CMK (cell line): Measurements from ENCODE around the gene DNAJC5G.
"Not testable (repeated sequence)": the region's sequence is repeated elsewhere in the genome, so short reads cannot be mapped to it uniquely, and the experiment has no call there.

Experiments used
- DNase-seq: peaks from one replicate; pipeline ENCODE4 v3.0.0-alpha.2; 2010; ENCODE audit warnings: low read depth

The DNAJC5G gene

DNA sequence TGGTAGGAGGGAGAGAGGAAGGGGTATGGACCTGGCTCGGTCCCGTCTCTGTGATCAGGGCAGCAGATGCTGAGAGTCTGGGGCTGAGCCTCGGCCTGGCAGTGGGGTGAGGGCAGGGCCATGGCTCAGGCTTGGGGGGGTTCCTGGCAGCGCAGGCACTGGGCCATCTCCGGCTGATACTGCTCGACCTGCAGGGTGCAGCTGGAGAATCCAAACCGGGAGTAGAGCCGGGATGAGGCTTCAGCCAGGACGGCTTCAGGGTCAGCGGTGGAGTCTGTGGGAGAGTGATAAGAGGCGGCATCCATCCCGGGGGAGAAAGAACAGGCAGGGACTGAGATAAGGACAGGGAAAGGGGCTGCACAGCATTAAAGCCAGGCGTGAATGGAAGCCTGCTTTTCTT lies 20.0 kb upstream of the DNAJC5G start:
- no peak for DNase-seq

DNA sequence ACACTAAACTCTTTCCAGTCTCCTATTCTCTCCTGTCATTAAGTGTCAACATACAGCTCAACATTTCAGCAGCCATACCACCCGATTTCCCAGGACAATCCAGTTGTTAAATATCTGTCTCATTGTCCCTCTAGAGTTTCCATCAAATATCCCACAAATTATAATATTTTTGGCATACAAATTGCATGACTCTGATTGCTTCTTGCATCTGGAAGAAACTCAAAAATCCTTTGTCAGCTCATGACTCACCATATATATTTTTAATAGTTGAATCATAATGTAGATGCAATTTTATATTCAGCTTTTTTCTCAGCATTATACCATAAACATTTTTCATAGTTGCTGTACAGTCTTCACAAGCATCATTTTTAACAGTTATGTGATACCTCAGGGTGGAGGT lies 19.6 kb upstream of the DNAJC5G start:
- no peak for DNase-seq

DNA sequence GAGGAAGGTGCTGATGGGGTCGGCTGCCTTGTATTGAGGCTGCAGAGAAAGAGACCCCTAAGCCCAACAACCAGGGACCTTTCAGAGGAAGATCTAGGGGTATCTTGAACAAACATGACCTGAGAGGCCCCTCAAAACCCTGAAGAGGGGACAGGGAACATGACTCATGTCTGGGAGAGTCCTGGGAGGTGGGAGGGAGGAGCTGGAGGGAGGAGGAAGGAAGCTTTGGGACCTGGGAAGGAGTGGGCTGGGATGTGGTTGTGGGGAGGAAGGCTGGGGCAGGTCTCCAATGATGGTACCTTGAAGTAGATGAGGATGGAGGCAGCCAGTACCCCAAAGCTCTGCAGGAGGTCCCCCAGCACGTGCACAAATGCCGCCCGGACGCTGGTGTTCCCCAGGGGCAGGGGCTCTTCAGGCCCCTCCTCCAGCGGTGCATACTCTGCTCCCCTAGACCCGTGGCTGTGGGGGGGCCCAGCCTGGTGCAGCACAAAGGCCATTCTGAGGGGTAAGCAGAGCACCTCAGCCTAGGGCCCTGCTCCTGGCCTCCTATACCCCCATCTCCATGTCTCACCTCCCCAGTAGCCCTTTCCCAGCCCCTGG lies 18.3 kb upstream of the DNAJC5G start:
- no peak for DNase-seq

DNA sequence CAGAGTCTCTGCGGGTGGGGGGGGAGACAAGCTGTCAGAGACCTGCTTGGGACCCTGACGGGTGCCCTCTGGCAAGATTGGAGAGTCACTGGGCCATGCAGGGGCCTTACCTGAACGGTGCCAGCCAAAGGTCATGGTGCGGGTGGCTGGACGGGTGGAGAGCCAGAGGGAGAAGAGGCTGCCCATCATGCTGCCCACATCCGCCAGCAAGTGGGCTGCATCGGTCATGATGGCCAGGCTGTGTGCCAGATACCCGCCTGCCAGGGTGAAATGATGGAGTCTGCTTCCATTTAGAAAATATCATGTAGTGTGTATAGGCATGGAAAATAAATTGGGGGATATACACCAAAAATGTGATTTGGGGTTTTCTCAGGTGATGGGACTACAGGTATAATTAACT lies 17.2 kb upstream of the DNAJC5G start:
- DNase-seq: no peak

DNA sequence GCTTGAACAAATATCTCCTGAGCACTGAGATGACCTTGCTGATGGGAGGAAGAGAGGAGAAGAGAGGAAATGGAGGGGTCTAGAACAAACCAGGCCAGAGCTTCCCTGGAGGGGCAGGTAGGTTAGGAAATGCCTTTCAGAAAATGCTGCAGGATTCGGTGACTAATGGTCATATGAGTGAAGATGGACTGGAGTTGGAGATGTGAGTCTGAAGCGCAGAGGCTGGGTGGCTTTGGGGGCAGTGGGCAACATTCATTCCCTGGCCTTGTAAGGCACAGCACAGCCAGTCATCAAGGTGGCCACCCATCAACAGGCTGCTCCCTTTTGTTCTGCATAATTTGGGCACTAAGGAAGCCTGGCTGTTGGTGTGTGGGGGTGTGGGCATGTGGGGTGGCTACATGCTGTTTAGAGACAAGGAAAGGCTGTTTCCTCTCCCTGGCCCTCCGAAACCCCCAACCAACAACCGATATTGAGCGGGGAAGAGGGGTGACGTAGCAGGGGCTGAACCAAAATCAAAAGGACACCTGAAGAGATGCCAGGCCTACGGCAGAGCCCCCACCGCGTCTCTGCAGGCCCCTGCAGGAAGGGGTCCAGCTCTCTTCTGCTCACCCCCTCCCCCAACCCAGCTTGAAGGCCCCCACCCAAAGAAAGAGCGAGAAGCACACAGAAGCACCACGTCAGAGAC lies 13.8 kb upstream of the DNAJC5G start:
- DNase-seq: no peak

DNA sequence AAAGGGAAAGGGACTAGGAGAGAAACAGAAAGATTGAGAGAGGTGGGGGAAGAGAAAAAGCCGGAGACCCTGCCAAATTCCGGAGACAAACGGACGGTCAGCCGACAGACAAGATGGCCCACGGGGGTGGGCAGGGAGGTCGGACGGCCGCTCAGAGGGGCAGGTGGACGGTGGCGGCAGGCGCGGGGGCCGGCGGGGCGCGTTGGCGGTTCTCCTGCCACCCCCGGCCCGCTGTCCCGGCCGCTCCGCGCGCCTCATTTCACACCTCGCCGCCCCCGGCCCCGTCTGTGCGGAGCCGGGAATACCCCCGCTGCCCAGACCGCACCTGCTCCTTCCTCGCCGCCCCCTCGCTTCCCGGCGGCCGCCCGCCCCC lies 13.3 kb upstream of the DNAJC5G start:
- no peak for DNase-seq

DNA sequence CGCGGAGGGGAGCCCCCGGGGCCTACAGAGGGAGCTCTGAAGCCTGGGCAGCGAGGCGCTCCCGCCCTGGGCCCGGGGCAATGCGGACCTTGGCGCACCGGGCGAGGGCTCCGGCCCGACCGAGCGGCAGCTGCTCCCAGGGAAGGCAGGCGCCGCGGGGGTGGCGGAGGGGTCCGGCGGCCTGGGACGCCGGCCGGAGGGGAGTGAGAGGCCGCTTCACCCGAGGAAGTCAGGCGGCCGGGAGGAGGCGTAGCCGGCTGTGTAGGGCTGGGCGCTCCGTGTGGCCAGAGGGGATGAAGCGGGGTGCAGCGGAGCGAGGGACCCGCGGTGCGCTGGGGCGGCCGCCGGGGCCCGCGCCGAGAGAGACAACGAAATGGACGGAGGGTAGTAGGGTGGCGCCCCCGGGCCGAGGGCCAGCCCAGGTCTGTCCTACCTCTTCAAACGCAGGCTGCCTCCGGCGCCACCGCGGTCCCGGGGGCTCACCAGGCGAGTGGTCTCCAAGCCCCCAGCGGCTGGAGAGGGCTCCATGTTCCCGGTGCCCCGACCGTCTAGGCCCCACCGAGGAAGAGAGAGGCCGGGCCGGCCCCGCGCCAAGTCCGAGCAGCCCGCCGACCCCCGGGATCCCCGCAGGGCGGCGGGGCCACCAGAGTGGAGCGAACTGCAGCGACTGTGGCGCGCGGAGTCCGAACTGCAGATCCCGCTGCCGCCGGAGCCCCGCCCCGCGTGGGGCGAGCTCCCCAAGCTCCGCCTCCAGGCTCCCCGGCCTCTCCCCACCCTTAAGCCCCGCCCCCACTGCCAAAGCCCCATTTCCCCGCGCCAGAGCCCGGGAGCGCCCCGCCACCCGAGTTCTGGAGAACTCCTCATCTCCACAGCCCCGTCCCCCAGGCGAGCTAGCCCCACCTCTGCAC lies 12.6 kb upstream of the DNAJC5G start, which contains the start of gene SLC30A3:
Gene SLC30A3 (minus strand): TSS at position 669 of the 908 bp plus-strand sequence. CDS start 141 bp downstream, at position 528.
- no peak for DNase-seq

DNA sequence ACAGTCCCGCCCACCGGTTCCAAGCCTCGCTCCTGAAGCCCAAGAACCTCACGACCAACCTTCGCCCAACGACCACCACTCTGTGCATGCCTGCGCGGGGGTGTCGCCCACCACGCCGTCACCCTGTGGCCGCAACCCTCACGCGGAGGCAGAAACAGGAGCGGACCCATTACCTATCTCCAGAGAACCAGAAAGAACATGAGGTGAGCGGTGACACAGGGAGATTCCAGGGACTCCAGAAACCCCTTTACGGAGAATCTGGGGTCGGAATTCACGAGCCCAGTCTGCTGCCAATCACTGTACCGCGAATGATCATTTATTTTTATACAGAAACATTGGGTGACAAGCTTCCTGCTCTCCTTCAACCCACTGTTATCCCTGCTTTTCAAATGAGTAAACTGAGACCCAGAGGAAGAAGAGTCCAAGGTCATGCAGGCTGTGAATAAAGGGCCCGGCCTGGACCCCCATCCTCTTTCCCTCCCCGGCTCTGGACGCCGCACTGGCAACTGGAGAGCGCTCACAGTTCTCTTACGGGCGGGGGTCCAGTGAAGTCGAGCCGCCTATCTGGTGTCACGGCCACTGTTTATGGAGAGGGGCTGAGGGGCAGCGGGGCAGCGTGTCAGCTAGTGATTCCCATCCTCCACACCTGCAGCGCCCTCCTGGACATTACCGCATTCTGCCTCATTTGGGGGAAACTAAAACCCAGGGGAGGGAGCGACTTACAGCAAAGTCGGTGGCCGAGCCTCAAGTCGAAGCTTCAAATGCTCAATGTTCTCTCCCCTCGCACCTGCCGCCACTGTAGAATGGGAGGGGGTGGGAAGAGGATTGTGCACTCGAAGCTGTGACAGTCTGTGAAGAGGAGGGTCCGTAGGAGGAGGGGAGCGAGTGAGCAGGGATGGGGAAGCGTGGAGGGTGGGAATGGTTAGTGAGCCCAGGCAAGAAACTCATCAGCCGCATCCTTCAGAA lies 11.7 kb upstream of the DNAJC5G start:
- DNase-seq: no peak

DNA sequence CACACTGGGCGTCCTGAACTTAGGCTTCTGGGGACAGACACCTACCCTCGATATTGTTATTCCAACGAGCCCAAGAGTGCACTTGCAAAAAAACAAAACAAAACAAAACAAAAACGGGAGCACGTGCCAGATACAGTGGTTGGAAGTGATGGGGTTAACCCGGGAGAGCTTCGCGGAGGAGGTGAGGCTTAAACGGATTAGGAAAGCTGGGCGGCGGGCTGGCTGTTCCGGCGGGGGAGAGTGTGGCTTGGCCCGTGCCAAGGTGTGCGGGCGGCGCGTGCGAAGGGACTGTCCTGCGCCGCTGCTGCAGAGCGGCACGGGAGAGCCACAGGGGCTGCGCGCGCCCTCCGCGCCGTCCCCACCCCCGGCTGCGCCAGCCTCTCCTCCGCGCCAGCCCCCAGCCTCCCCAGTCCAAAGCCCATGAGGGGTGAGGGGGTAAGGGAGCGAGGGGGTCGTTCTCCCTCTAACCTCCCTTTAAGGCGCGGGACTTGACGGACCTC lies 10.9 kb upstream of the DNAJC5G start:
- DNase-seq: no peak

DNA sequence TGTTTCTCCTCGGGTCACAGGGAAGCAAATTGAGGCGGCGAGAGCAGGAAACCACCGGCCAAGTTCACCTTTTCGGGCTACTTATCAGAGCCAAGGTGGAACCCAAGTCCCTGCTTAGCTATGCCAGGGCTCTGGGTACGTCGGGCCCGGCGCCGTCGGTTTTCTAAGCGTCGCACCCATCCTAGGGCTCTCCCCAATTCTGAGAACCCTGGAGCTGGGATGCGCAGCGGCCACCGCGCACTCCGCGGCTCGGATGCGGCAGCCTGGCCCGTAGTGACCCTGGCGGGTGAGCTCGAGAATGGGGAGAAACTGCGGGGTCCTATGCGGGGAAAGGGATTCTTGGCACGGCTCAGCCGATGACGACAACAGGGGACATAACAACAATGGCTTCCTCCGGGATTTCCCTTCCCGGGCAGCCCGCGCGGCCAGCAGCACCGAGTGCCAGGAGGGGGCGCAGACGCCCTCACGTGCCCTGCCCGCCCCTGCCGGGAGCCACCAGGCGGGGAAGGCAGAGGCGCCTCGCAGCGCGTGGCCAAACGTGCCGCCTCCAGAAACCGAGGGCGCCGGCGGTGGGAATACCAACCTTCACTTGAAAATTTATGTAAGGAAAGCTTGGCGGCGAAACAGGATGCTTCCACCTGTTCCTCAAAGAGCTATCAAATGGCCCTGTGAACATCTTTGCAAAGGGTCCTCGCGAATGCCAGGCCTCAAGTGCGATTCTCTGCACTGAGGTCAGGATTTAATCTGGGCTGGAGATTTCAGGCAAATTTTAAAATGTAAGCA lies 10.3 kb upstream of the DNAJC5G start:
- no peak for DNase-seq

DNA sequence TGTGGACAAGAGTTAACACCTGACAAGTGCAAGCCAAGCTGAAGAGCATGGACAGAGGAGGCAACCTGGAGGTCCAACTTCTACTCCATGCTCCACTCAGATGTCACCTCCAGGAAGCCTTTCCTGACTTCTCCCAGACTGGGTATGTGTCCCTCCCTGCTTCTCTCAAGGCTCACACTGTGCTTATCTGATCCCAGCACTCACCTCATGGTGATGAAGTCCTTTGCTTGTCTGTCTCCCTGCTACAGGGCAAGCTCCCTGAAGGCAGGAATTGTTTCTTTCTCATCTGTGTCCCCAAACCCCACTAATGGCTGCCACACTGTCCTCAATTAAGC lies 9.7 kb upstream of the DNAJC5G start:
- no peak for DNase-seq

DNA sequence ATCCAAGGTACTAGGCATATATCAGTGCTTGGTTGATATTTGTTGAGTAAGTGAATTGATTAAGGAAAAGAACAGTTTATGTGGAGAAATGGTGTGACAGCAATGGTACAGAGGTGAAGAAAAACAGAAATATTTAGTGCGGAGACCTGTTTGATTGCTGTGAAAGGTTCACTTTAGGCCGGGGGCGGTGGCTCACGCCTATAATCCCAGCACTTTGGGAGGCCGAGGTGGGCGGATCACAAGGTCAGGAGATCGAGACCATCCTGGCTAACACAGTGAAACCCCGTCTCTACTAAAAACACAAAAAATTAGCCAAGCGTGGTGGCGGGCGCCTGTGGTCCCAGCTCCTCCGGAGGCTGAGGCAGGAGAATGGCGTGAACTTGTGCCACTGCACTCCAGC lies 6.9 kb upstream of the DNAJC5G start:
- DNase-seq: not testable (repeated sequence)

DNA sequence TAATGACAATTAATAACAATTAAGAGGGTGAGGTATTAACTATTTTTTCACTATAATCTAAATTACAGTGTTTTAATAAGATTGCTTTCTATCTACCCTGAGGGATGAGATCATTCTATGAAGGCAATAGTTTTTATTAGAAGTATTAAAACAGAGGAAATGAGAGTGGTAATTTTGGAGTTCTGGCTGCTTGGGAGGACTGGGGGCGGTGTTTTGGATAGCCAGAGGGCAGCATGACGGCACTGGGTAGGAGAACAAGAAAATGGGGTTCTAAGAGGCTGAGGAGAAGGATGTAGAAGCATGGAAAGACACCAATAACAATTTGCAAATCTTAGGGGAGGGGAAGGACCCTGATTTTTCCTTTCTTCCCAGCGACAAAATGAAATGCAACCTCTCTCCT lies 5.1 kb upstream of the DNAJC5G start:
- DNase-seq: no peak

DNA sequence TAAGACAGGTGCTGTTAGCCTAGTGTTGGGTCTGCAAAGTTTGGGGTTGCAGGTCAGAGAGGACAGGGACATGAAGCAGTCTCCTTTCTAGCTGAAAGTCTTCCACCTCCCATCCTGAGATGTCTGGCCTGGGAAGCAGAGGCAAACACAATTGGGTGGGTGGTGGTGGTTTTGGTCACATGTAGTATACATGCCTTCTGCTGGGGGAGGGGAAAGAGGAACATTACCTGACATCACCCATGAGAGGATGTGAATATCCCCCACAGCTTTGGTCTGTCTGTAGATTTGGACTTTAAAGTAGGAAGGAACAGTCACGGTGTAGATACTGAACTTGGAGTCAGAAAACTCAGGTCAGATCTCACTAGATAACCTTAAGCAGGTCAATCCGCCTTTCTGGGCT lies 4.6 kb upstream of the DNAJC5G start:
- no peak for DNase-seq

DNA sequence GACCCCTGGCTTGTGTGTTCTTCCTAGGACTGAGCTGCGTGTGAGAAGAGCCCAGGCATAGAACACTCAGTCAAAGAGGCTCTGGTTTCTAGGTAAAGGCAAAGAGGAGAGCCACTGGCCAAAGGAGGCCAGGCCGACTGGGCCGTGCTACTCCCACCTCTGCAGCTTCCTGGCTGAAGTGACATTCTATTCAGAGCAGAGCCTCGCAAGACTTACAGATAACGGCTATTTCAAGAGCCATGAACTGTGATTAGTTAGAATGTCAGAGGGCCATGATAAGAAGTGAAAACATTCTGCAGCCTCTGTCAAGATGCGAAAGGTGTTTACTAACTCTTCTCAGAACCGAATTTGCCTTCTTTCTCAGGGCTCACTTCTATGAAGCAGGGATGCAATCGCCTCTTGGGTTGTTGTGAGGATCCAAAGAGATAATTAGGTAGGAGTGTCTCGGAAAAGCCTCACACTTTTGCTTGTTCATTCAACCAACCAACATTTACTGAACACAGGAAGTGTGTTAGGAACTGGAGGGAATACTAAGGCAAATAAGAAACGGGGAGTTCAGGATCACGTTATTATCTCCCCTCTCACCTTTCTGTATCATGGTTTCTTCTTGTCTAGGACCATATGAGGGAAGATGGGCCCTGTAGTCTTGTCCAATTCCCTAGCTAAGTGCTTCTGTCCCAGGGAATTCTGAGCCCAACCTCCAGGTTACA lies 3.4 kb upstream of the DNAJC5G start:
- DNase-seq: no peak

DNA sequence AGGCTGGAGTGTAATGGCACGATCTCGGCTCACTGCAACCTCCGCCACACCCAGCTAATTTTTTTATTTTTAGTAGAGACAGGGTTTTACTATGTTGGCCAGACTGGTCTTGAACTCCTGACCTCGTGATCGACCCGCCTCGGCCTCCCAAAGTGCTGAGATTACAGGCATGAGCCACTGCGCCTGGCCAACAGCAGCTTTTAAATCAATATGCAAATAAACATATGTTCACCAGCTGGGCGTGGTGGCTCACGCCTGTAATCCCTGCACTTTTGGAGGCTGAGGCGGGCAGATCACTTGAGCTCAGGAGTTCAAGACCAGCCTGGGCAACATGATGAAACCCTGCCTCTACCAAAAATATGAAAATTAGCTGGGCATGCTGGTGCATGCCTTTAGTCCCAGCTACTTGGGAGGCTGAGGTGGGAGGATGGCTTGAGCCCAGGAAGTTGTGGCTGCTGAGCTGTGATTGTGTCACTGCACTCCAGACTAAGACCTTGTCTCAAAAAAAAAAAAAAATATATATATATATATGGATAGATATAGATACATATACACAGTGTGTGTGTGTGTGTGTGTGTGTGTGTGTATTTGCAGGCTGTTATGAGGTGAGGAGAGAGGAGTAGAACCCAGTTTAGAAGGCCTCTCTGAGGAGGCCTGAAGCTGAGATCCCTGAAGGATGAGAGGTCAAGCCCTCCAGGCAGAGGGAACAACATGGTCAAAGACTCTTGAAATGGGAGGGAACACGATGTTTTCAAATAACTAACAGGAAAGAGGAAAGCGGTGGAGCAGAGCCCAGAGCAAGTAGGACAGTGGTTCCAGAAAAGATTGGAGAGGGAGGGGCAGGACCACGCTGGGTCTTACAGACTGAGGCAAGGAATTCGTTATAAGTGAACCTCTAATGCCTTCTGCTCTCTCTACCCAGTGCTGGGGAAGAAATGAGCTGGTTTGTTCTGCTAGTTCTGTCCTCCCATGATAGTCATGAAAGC lies 2.4 kb upstream of the DNAJC5G start:
- not testable (repeated sequence) for DNase-seq

DNA sequence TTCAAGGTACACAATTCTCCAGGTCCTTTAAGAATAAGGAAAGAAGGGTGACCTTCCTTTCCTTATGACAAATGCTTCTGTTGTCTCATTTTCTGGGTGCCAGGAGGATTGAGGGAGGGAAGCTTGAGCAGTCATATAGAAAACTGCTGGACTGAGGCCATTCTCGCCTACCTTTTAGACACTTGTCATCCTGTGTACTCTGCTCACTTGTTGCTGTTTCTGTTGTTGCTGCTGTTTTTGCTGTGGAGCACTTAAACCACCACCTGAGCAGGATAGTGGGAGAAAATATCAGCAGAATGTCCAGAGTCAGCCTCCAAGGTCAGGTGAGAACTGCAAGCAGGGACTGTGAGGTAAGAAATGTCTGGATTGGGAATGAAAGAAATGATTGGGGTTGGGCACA lies 2.8 kb downstream of the DNAJC5G start:
- DNase-seq: no peak

DNA sequence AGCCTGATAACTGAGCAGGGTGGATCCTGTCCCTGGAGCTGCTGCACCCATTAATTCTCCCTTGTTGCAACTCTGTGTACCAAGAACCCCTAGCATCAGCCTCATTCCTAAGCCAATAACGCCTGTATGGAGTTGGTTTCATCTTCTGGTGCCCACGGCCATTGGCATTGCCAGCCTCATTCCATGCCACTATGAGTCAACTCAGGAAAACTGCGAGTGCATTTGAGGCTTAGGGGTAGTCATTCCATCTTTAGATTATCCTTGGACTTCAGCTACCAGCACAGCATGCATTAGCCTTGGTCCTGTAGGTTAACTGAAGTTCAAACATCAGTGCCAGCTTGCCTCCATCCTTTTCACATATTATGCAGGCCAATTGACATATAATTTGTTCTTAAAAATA lies 5.6 kb downstream of the DNAJC5G start:
- no peak for DNase-seq

DNA sequence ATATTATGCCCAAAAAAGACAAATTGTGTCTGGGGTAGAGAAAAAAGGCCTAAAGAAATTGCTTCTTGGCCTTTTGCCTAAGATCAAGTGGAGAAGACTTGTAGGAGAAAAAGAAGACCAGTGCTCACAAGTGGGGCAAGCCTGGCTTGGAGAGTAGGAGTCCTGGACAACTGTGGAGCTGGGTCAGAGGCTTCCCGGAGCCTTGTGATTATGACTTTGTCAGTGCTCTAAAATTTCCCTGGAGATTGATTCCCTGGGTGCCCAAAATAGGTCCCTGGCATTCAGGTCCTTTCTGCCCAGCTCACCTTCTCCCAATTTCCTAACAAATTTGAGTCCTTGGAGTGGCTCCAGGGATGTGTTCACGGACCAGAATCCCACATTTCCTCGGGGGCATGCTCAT lies 6.2 kb downstream of the DNAJC5G start:
- DNase-seq: no peak
